Measurements from ENCODE around the gene CTXN3.

- TF ChIP-seq GATA3 (IDR thresholded peaks at IDR 0.05; ENCODE audit: low read depth, low read length) (no peak), GATA2 (IDR thresholded peaks at IDR 0.05; ENCODE audit: low read depth, low read length) (no peak)
Observed at GRCh38 chr5:127599847-127600246, 49.0 kb upstream of the CTXN3 start.

All from SH-SY5Y (cell line).